EH (cell line): Measurements from ENCODE around the gene CACNB3.
"Not testable (repeated sequence)": the region's sequence is repeated elsewhere in the genome, so short reads cannot be mapped to it uniquely, and the experiment has no call there.

Experiments
- DNase-seq: peaks from one replicate; pipeline ENCODE4 v3.0.0-alpha.2; 2015; ENCODE audit warnings: low read depth

The CACNB3 gene

DNA sequence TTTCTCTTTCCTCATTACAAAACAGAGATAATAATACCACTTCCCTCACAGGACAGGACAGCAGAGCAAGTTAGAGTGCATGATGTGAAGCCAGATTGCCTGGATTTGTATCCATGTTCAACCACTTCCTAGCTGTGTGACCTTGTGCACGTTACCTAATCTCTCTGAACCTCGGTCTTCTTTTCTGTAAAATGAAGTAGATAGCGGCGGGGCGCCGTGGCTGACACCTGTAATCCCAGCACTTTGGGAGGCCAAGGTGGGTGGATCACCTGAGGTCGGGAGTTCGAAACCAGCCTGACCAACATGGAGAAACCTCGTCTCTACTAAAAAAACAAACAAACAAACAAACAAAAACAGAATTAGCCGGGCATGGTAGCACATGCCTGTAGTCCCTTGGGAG, 36.6 kb downstream of the CACNB3 start:
- not testable (repeated sequence) for DNase-seq

DNA sequence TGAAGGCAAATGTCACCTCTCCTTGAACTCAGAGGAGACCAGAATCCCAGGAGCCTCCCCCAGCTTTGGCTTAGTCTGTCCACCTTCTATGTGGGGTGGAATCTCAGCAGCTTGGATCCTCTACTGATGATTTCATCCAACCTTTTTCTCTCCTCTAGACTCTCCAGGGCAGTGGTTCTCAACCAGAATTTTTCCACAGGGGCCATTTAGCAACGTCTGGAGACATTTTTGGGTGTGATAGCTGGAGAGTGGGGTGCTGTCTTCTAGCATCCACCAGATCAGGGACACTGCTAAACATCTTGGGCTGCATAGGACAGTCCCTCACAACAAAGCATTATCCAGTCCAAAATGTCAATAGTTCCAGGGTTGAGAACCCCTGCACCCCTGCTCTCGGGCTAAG, 38.1 kb downstream of the CACNB3 start:
- no peak for DNase-seq

DNA sequence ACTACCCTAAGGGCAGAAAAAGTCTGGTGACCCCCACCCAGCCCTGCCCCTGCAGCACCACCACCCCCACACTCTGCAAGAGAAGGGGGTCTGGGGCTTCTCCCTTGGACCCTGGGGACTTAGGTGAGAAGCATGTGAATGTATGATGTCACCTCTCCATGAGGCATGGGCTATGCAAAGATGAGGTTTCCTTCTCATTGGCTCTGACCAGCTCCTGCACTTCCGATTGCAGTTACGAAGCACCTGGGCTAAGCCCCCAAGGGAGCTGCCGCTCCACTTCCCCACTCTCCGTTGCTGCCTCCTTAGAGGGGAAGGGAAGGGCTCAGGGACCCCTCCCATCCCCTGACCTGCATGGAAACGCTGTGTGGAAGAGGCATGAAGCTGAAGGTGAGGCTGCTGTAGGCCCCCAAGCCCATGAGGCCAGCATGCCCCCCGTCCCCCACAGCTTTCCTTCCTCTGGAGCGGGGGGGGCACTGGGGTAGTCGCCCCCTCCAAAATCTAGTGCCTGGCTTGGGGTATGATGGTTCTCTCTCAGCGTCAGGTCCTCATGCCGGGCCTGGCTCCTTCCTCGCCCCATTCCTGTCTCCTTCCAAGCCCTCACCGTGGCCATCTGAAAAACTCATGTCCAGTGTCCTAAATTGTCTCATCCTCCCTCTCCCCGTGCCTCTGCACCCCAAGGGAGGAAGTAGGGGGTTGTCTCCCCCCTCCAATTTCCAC, 39.1 kb downstream of the CACNB3 start:
- no peak for DNase-seq

DNA sequence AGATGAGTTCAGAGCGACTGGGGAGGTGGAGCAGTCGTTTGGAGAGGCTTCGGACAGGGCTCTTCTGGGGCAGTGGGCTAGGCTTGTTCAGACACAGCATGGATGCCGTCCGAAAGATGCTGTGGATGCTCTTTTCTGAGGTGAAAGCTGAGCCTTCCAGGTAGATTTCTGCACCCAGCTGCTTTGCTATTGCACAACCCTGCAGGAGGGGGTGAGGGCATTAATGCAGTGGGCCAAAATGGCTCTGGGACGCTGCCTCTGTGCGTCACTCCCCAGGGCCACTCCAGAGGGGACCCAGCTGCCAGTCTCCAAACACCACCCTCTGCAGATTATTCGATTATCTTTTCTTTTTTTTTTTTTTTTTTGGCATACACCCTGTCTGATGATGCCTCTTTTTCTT, 39.7 kb downstream of the CACNB3 start:
- no peak for DNase-seq

DNA sequence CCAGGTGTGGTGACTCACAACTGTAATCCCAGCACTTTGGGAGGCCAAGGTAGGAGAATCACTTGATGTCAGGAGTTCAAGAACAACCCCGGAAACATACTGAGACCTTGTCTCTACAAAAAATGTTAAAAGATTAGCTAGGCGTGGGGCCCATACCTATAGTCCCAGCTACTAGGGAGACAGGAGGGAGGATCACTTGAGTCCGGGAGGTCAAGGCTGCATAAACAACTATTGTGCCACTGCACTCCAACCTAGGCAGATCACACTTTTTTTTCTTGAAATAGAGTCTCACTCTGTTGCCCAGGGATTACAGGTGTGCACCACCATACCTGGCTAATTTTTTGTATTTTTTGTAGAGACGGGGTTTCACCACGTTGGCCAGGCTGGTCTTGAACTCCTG, 41.3 kb downstream of the CACNB3 start:
- no peak for DNase-seq

DNA sequence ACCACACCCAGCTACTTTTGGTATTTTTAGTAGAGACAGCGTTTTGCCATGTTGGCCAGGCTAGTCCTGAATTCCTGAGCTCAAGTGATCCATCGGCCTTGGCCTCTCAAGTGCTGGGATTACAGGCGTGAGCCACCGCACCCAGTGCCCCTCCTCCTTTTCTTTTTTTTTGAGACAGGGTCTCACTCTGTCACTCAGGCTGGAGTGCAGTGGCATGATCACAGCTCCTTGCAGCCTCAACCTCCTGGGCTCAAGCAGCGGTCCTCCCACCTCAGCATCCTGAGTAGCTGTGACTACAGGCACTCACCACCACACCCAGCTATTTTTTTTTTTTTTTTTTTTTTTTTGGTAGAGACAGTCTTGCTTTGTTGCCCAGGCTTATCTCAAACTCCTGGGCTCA, 41.9 kb downstream of the CACNB3 start:
- DNase-seq: not testable (repeated sequence)

DNA sequence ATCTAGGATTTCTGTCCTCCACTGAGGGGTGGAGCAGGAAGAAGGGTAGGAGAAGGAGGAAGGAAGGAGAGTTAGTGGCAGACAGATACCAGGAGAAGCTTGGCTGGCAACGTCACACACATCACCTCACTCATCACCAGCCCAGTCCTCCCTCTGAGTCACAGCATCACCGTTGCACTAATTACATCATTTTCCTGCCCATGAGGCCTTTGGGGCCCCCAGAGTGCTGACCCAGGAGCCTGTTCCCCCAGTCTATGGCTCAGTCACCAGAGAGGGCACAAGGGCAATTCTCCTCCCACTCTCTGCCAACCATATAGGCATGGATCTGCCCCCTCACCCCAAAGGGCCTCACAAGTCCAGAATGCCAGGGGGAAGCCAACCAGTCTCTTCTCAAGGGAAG, 42.8 kb downstream of the CACNB3 start:
- DNase-seq: no peak

DNA sequence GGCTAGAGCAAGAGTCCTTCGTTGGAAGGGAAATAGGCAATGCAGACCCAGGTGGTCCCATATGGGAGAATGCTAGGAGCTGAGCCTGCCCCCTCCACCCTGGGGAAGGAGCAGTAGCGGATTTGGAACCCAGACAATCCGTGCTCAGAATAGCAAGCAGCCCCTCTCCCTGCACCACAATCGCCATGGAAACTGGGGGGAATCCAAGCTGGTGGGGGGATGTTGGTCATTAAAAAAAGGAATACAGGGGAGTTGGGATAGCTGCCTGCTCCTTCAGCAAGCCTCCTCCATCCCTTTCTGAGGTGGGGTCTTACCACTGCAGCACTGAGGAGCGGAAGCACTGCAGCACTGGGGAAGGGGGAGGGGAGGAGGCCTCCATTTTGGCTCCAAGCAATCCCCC, 44.5 kb downstream of the CACNB3 start:
- no peak for DNase-seq

DNA sequence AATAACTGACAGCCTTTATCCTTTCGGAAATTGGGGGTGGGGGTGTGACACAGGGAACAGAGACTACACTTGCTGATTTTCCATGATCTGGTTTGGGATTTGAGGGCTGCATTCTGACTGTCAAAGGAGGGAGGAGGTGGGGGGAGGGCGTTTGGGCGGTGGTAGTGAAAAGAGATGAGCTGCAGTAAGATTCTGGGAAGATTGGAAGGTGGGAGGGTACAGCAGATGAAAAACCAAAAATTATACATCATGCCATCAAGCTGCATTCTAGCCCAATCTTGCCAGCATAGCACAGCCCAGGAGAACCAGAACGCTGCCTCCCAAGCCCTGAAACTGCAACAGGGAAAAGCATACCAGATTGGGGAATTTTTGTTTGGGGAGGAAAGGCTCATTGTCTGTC, 45.0 kb downstream of the CACNB3 start:
- DNase-seq: no peak

DNA sequence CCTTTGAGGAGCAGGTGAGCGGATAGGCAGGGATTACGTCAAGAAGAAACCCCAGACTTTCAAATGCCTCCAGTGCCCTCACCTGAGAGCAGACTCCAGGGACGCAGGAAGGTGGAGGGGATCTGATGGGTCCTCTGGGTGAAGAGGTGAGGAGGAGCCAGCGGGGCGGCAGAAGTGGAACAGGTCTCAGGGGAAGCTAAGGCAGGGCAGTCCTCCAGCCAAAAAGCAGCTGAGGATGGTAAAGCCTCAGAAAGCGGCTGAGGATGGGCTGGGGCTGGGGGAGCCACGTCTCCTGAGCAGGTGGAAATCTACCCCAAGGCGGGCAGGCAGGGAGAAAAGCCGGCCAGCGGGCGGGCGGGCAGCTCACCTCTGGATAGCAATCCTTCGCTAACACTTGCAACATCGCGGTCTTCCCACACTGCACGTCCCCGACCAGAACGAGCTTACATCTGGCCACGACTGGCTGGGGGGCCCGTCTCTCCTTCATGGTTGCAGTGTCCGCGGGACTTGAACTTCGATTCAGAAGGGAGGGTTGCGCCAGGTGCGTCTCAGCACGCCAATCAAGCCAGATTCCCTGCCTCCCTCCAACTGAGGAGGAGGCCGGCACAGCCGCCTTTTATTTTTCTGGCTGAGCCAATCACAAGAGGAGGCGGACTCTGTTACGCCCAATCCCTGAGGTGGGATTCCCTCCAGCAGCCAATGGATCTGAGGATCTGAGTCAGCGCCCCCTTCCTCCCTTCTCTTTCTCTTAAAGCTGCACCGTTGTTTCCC, 47.2 kb downstream of the CACNB3 start, which contains the start of gene RND1:
TSS of gene RND1 (minus strand) at position 590 of the 771 bp plus-strand sequence. CDS start at position 487, 103 bp downstream.
- peak; percentile 92 for DNase-seq

DNA sequence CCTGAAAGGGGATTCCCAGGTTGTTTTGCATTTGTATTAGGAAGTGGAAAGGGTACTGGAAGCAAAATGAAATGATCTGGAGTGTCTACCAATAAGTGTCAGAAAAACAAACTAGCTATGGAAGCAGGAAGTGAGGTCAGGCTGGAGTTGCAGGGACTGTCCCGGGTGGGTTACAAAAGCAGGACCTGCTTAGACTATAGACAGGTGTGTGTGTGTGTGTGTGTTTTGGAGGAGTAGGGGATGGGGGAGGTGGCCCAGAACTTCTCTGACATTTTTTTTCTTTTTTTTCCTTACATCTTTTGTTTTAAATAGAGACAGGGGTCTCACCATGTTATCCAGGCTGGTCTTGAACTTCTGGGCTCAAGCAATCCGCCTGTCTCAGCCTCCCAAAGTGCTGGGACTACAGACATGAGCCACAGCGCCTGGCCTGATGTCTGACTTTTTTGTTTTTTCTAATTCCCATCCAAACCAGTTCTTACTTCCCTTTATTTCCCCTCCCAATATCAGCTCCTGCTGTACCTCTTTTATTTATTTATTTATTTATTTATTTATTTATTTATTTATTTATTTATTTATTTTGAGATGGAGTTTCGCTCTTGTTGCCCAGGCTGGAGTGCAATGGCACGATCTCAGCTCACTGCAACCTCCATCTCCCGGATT, 47.9 kb downstream of the CACNB3 start:
- DNase-seq: no peak

DNA sequence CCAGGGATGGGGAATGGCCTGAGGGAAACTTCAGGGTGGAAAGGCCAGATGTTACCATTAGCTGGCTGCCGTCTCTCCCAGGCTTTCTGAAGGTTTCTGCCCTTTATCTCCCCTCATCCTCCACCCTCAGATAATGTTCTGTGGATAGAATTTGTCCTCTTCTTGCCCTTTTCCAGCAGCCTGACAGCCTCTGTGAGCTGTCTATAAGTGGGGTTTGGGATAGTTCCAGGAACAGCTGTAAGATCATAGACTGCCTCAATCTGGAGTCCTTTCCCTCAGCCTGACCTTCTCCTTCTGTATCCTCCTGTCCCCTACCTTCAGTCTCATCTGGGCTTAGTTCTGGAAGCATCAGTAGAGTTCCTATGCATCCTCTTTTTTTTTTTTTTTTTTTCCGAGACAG, 50.2 kb downstream of the CACNB3 start:
- no peak for DNase-seq

DNA sequence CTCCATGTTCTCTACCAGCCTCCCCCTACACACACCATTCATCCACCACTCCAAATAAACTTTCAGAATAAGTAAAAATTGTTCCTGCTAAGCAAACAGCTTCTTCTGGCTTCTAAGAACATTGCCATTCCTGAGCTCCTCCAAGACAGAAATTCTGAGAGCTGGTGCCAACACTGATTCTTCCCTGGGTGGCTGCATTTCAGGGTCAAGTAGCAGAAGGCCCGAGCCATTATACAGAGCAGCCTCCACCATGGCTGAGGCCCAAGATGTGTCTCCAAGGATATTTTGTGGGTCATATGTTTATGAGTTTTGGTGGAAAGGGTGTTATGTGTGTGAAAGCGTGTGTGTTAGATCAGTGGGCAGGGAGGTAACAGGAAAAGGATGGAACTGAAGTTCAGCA, 50.9 kb downstream of the CACNB3 start:
- no peak for DNase-seq

DNA sequence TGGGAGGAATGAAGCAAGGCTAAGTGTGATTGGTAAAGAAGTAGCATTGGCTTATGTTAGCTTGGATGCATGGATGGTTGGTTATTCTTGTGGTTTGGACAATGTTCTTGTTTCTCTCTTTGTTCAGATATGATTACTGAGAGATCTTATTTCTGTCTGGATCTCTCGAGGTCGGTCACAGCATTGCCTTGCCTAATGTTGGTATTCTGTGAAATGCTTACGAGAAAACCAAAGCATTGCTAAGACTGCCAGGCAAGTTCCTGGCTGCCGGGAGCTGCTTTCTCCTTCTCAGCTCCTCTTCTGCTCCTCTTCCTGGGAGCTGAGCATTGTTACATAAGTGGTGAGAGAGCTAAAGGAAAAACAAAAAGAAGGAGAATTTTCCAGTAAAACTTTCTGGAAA, 54.8 kb downstream of the CACNB3 start:
- no peak for DNase-seq

DNA sequence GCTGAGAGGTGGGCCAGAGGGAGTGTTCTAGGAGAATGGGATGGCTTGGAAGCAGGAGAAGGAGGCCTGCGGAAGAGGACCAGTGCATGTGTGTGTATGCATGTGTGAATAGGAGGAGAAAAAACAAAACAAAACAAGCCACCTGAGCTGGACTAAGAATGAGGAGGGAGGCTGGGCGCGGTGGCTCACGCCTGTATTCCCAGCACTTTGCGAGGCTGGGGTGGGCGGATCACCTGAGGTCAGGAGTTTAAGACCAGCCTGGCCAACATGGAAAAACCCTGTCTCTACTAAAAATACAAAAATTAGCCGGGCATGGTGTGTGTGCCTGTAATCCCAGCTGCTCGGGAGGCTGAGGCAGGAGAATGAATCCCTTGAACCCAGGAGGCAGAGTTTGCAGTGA, 55.2 kb downstream of the CACNB3 start:
- not testable (repeated sequence) for DNase-seq

DNA sequence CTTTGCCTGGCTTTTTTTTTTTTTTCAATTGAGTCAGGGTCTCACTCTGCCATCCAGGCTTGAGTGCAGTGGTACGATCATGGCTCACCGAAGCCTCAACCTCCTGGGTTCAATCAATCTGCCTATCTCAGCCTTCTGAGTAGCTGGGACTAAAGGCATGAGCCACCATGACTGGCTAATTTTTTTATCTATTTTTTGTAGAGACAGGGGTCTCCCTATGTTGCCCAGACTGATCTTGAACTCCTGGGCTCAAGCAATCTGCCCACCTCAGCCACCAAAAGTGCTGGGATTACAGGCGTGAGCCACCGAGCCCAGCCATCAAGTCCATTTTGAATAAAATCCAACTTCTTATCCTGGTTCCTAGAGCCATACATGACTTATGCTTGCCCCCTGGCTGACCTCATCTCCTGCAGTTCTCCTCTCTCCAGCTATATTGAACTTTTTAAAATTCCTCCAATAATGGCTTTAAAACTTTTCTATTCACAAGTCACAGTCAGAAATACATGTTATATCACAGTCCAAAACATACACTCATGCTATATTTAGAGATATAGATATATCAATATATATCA, 57.7 kb downstream of the CACNB3 start:
- DNase-seq: no peak
